SK-N-SH (cell line): Measurements from ENCODE around the gene DLG4. TPM values are rescaled to one million over a fixed set of nuclear protein-coding genes. Genes with fewer than 3 reads are reported as not detected.

Source experiments
- CTCF ChIA-PET: fragments of 300-600, 350-600 bp; formaldehyde crosslinking; extraction: SDS; loops from one replicate; lab custom pipeline; 2021; lab: Yijun Ruan, JAX
- POLR2A ChIA-PET: fragments of 350-600 bp; sonication (Branson Sonifier 250); formaldehyde crosslinking; extraction: SDS; loops from one replicate; lab custom pipeline; 2020; ENCODE audit warnings: antibody characterized with exemption, inconsistent platforms; lab: Yijun Ruan, JAX
- DNase-seq: peaks from one replicate; pipeline ENCODE4 v3.0.0; 2012
- H2AFZ ChIP-seq: fragments of 200-600 bp; sonication (generic); 2 replicates; pipeline ENCODE4 v1.8.1; 2016; ENCODE audit warnings: antibody characterized with exemption, mild to moderate bottlenecking, low read depth
- H3F3A ChIP-seq: fragments of 200-600 bp; sonication (generic); replicated peaks from 2 replicates; pipeline ENCODE3; 2016; ENCODE audit warnings: antibody characterized with exemption, mild to moderate bottlenecking; ENCODE audit not compliant: insufficient read depth
- H3K27ac ChIP-seq, 2 experiments: fragments of 200-500 bp in 1 of 2; fragments of 200-600 bp in 1 of 2; sonication (Bioruptor generic) in 1 of 2; sonication (generic), shearing (Covaris generic) in 1 of 2; 2 replicates each; pipeline versions ENCODE4 v1.5.1 to v1.6.1; 2014 to 2016; ENCODE audit warnings: low read depth in 2 of 2, inconsistent platforms in 1 of 2, low read length in 1 of 2, mild to moderate bottlenecking in 1 of 2, mixed read lengths in 1 of 2
- H3K27me3 ChIP-seq: fragments of 200-600 bp; sonication (generic), shearing (Covaris generic); 2 replicates; pipeline ENCODE4 v1.6.1; 2016; ENCODE audit warnings: mixed run types; ENCODE audit not compliant: insufficient read depth
- H3K36me3 ChIP-seq, 2 experiments: fragments of 200-500 bp in 1 of 2; fragments of 200-600 bp in 1 of 2; sonication (Bioruptor generic) in 1 of 2; sonication (generic) in 1 of 2; replicated peaks in 1 of 2; 2 replicates each; pipeline versions ENCODE3 to v1.5.1; 2014 to 2016; ENCODE audit warnings: low read length in 1 of 2, mild to moderate bottlenecking in 1 of 2; ENCODE audit not compliant: insufficient read depth in 2 of 2, control insufficient read depth in 1 of 2
- H3K4me1 ChIP-seq, 2 experiments: fragments of 200-500 bp in 1 of 2; fragments of 200-600 bp in 1 of 2; sonication (Bioruptor generic) in 1 of 2; sonication (generic), shearing (Covaris generic) in 1 of 2; 2 replicates each; pipeline versions ENCODE4 v1.5.1 to v1.6.1; 2014 to 2016; ENCODE audit warnings: low read depth in 1 of 2, low read length in 1 of 2, mixed run types in 1 of 2; ENCODE audit not compliant: insufficient read depth in 2 of 2, control insufficient read depth in 1 of 2
- H3K4me2 ChIP-seq: fragments of 200-600 bp; sonication (generic), shearing (Covaris generic); 2 replicates; pipeline ENCODE4 v1.6.1; 2017; ENCODE audit warnings: mixed run types
- H3K4me3 ChIP-seq, 2 experiments: fragments of 200-500 bp in 1 of 2; fragments of 200-600 bp in 1 of 2; sonication (Bioruptor generic) in 1 of 2; sonication (generic), shearing (Covaris generic) in 1 of 2; 2 replicates each; pipeline versions ENCODE4 v1.5.1 to v1.8.1; 2014 to 2016; ENCODE audit warnings: low read depth in 2 of 2, inconsistent platforms in 1 of 2, low read length in 1 of 2, mild to moderate bottlenecking in 1 of 2, mixed read lengths in 1 of 2, moderate library complexity in 1 of 2
- H3K79me2 ChIP-seq: fragments of 200-600 bp; sonication (generic); 2 replicates; pipeline ENCODE4 v1.8.1; 2017; ENCODE audit warnings: mild to moderate bottlenecking; ENCODE audit not compliant: insufficient read depth
- H3K9ac ChIP-seq: fragments of 200-600 bp; sonication (generic); 2 replicates; pipeline ENCODE4 v1.6.1; 2017; ENCODE audit warnings: mixed run types
- H3K9me2 ChIP-seq: fragments of 200-600 bp; sonication (generic); 2 replicates; pipeline ENCODE4 v1.6.1; 2017; ENCODE audit warnings: mixed run types
- H3K9me3 ChIP-seq: fragments of 200-600 bp; sonication (generic); 2 replicates; pipeline ENCODE4 v1.6.1; 2017; ENCODE audit warnings: mixed run types, mild to moderate bottlenecking, moderate library complexity
- H4K20me1 ChIP-seq: fragments of 200-600 bp; sonication (generic); 2 replicates; pipeline ENCODE4 v1.6.1; 2017; ENCODE audit warnings: mild to moderate bottlenecking, mixed run types; ENCODE audit not compliant: insufficient read depth
- CHD2 ChIP-seq: fragments of 150-350 bp; IDR thresholded peaks from 2 replicates; pipeline ENCODE4 v1.6.1; 2018; ENCODE audit warnings: low read length; ENCODE audit not compliant: partially characterized antibody
- CTCF ChIP-seq: fragments of 200-600 bp; sonication (generic); IDR thresholded peaks from 2 replicates; pipeline ENCODE4 v1.6.1; 2017; ENCODE audit warnings: antibody characterized with exemption, mild to moderate bottlenecking, moderate library complexity
- EP300 ChIP-seq, 2 experiments: IDR thresholded peaks; 2 replicates each; pipeline versions ENCODE4 v1.4.0 to v1.6.1; 2012; ENCODE audit warnings: borderline replicate concordance in 1 of 2, low read depth in 1 of 2, low read length in 1 of 2
- FOSL2 ChIP-seq: IDR thresholded peaks from 2 replicates; pipeline ENCODE4 v1.4.0; 2012; ENCODE audit warnings: low read depth, mild to moderate bottlenecking, moderate library complexity, borderline replicate concordance
- FOXM1 ChIP-seq: IDR thresholded peaks from 2 replicates; pipeline ENCODE4 v1.4.0; 2012; ENCODE audit warnings: low read depth, mild to moderate bottlenecking
- MAX ChIP-seq: IDR thresholded peaks from 2 replicates; pipeline ENCODE4 v1.4.0; 2012; ENCODE audit warnings: low read depth
- NFIC ChIP-seq: IDR thresholded peaks from 2 replicates; pipeline ENCODE4 v1.4.0; 2012; ENCODE audit warnings: borderline replicate concordance
- PBX3 ChIP-seq: IDR thresholded peaks from 2 replicates; pipeline ENCODE4; 2012
- POLR2AphosphoS5 ChIP-seq: IDR thresholded peaks from 2 replicates; pipeline ENCODE4 v1.6.1; 2012; ENCODE audit warnings: low read depth, low read length
- RCOR1 ChIP-seq: fragments of 150-350 bp; IDR thresholded peaks from 2 replicates; pipeline ENCODE4 v1.6.1; 2017; ENCODE audit warnings: antibody characterized with exemption, low read length
- REST ChIP-seq: IDR thresholded peaks from 2 replicates; pipeline ENCODE4 v1.6.1; 2012; ENCODE audit warnings: mild to moderate bottlenecking, low read depth, low read length, moderate library complexity
- SMC3 ChIP-seq: IDR thresholded peaks from 2 replicates; pipeline ENCODE4 v1.6.1; 2012; ENCODE audit warnings: low read depth, low read length, improper control_type of control experiment
- ZBTB33 ChIP-seq: IDR thresholded peaks from 2 replicates; pipeline ENCODE4 v1.4.0; 2012; ENCODE audit warnings: low read depth, borderline replicate concordance
- WGBS: methylation state at CpG from one replicate; pipeline ENCODE4 v1.1.6; 2017; ENCODE audit warnings: low lambda C conversion rate; 5-methylcytosine and 5-hydroxymethylcytosine counted together
- polyA plus RNA-seq, 3 experiments: library from polyadenylated mRNA; depleted of rRNA; stranded (reverse); fragments of >200 nt; gene quantifications; 2 replicates each; pipeline ENCODE4 v1.2.3, GENCODE V29; 2012

Gene DLG4
- polyA plus RNA-seq, 1 of the 3 experiments (the other 2 are of a cell fraction): 30.5 TPM

GRCh38 chr17:7221278-7222092 is 1.8 kb upstream of the DLG4 start:
- Histone ChIP-seq H3F3A (peaks cover 43% of the 10 kb centered on the region), H2AFZ (no peak overlapping the region), H3K4me2 (peak overlapping the region; percentile 100)
- no peak for DNase-seq
- CTCF ChIA-PET: interaction anchor here (0.6 to 4.3 kb wide), 13 partner anchors 7 to 176 kb away, joined by 3 to 44 read pairs (median 5); partner anchors contain the start of genes CTDNEP1, DVL2, GABARAP and PHF23
- 91% methylated on average over 7 of the region's 10 CpGs for WGBS
- POLR2A ChIA-PET: interaction anchor here (0.6 to 4.9 kb wide), 12 partner anchors 8 to 159 kb away, joined by 3 to 27 read pairs (median 6); partner anchors contain the start of genes CTDNEP1, DVL2, ELP5 and GABARAP
- TF ChIP-seq POLR2AphosphoS5 (peak; percentile 40; the same call in 1 of the 2 replicates), EP300 (IDR thresholded peaks at IDR 0.05; ENCODE audit: borderline replicate concordance in 1 of 2, low read depth in 1 of 2, low read length in 1 of 2) (no peak), ZBTB33 (0 out of 2 replicates have a peak, but pooled peaks have one; percentile 30), RCOR1 (no peak)
- TF ChIP-seq, all 33 proteins: peak for 2
- Histone ChIP-seq H3K79me2 (peaks cover 33% of the 10 kb centered on the region), H4K20me1 (no peaks in the 10 kb centered on the region; the same call in 1 of the 2 replicates), H3K4me3 (peak overlapping the region in 1 of 2 experiments; percentile 79; a peak in 2 of 4 replicates), H3K9me2 (no peaks in the 10 kb centered on the region), H3K27me3 (no peaks in the 10 kb centered on the region), H3K9me3 (no peaks in the 10 kb centered on the region), H3K27ac (peak overlapping the region in 1 of 2 experiments; percentile 76), H3K4me1 (peaks cover 16 to 41% of the 10 kb centered on the region in 2 experiments; a peak in 2 of 4 replicates), H3K9ac (peak overlapping the region; percentile 88; the same call in 1 of the 2 replicates), H3K36me3 (peaks cover 28 to 42% of the 10 kb centered on the region in 2 experiments)

GRCh38 chr17:7220593-7221277 is 1.1 kb upstream of the DLG4 start:
- Histone ChIP-seq H4K20me1 (no peaks in the 10 kb centered on the region; the same call in 1 of the 2 replicates), H3K4me2 (peak overlapping the region; percentile 100), H3K4me1 (peaks cover 16 to 48% of the 10 kb centered on the region in 2 experiments; a peak in 2 of 4 replicates), H3K9me3 (no peaks in the 10 kb centered on the region), H3K36me3 (peaks cover 28 to 37% of the 10 kb centered on the region in 2 experiments), H3K79me2 (peaks cover 40% of the 10 kb centered on the region), H3K9ac (peak overlapping the region; percentile 88), H3K4me3 (peak overlapping the region; percentile 79 to 99), H3K27ac (peak overlapping the region; percentile 76 to 89), H3F3A (peaks cover 49% of the 10 kb centered on the region), H3K27me3 (no peaks in the 10 kb centered on the region), H2AFZ (no peak overlapping the region), H3K9me2 (no peaks in the 10 kb centered on the region)
- WGBS: 26% methylated on average over 10 of the region's 11 CpGs
- DNase-seq: peak; percentile 79
- ChIA-PET POLR2A (interaction anchor here (0.6 to 4.9 kb wide), 15 partner anchors 9 to 636 kb away, joined by 3 to 27 read pairs (median 4); partner anchors contain the start of genes CTDNEP1, DVL2, ELP5 and GABARAP), CTCF (interaction anchor here (0.9 to 4.3 kb wide), 12 partner anchors 11 to 202 kb away, joined by 3 to 44 read pairs (median 5); partner anchors contain the start of genes CTDNEP1, DVL2, GABARAP and PHF23)
- TF ChIP-seq CTCF (peak; percentile 64), MAX (0 out of 2 replicates have a peak, but pooled peaks have one; percentile 6), FOXM1 (0 out of 2 replicates have a peak, but pooled peaks have one; percentile 19), REST (no peak), PBX3 (peak; percentile 2; the same call in 1 of the 2 replicates), CHD2 (peak; percentile 2), FOSL2 (no peak), NFIC (no peak), SMC3 (peak; percentile 36)
